Gastroesophageal sphincter (tissue), 3 donors: ENCODE results near the gene MRPL30.

ENCODE experiments used
- EP300 ChIP-seq: sonication (generic); formaldehyde crosslinking; IDR thresholded peaks from one replicate; pipeline ENCODE4 v1.6.1; 2017; ENCODE audit warnings: antibody characterized with exemption, mild to moderate bottlenecking
- POLR2A ChIP-seq, 2 donors: fragments of 450-650 bp; IDR thresholded peaks; one replicate each; pipeline ENCODE4 v1.6.1; 2017; ENCODE audit warnings: antibody characterized with exemption in 2 of 2, mild to moderate bottlenecking in 2 of 2, moderate library complexity in 1 of 2
- TF ChIP-seq, protein P1 (sequence below), 4 experiments: fragments of 200-600 bp in 2 of 4; fragments of 450-650 bp in 2 of 4; sonication (generic) in 1 of 4; IDR thresholded peaks; one replicate each; pipeline ENCODE4 v1.5.1; 2017 to 2019; ENCODE audit warnings: antibody characterized with exemption in 4 of 4, mild to moderate bottlenecking in 2 of 4, moderate library complexity in 2 of 4

DNA sequence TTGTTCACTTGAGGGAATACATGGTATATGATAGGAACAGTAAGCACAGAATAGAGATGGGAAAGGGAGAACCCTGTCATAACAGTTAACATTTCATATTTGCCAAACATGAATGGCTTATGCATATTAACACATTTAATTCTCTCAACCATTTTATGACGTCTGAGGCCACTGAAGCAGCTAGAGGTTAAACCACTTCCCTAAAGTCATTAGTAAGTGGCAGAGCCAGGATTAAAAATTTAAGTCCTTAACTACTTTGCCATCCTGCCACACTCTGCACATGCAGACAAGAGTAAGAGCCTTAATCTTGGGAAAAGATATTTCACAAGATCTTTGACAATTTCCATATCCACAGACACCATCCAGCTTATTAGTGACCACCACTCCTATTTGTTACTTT lies 24.1 kb upstream of the MRPL30 start:
- TF ChIP-seq POLR2A (IDR thresholded peaks at IDR 0.05) (no peak), EP300 (no peak)
- TF ChIP-seq, protein P1, sequence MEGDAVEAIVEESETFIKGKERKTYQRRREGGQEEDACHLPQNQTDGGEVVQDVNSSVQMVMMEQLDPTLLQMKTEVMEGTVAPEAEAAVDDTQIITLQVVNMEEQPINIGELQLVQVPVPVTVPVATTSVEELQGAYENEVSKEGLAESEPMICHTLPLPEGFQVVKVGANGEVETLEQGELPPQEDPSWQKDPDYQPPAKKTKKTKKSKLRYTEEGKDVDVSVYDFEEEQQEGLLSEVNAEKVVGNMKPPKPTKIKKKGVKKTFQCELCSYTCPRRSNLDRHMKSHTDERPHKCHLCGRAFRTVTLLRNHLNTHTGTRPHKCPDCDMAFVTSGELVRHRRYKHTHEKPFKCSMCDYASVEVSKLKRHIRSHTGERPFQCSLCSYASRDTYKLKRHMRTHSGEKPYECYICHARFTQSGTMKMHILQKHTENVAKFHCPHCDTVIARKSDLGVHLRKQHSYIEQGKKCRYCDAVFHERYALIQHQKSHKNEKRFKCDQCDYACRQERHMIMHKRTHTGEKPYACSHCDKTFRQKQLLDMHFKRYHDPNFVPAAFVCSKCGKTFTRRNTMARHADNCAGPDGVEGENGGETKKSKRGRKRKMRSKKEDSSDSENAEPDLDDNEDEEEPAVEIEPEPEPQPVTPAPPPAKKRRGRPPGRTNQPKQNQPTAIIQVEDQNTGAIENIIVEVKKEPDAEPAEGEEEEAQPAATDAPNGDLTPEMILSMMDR (IDR thresholded peaks at IDR 0.05), result no peak
